Stimulated activated CD4-positive, alpha-beta T cell treated with anti-CD3 and anti-CD28 coated beads, Interleukin-12 subunit alpha, Interleukin-12 subunit beta, amount 100 ng/mL, for 4 hours (primary cell): Measurements from ENCODE around the gene CEP112.
"Not testable (repeated sequence)": the region's sequence is repeated elsewhere in the genome, so short reads cannot be mapped to it uniquely, and the experiment has no call there.

Experiments used
- DNase-seq: peaks from one replicate; pipeline ENCODE4 v3.0.0-alpha.2; 2020

The CEP112 gene

DNA sequence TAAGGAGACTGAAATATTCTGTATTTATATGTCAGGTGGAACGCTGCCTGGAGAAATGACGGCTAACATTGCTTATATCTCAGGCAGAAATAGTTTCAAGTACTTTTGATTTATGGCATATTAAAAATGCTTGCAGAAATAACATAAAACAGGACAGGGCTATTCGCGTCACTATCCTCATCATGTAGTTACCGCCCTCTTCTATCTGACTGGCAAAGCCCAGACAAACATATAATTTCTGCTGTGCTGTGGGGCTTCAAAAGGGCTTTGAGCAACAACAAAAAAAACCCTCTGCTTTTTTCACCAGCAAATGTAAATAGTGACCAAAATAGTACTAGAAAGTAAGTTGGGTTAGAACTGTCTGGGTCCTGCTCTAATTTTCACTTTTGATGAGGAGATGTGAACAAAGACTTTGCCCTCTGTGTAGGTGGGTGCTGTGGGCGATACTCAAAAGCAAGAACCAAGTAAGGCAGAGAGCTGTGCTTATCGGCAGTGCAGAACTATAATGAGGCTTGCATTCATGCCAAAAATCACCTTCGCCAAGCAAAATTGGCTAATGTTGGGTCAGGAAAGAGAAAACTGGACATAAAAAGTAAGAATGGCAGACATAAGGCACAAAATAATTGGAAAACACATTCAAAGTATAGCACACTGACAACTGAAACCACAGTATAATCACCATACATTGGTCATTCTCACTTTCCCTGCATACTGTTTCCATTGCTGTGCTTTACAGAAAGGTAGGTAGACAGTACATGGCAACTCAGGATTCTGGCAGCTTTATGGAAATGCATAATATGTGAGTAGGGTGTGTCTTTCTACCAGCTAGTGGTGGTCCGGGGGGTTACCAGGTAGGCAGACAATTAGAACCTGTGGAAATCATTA, 479.3 kb downstream of the CEP112 start:
- DNase-seq = no peak

- no peak for DNase-seq
Observed at GRCh38 chr17:65711671-65712276, 480.2 kb downstream of the CEP112 start.

DNA sequence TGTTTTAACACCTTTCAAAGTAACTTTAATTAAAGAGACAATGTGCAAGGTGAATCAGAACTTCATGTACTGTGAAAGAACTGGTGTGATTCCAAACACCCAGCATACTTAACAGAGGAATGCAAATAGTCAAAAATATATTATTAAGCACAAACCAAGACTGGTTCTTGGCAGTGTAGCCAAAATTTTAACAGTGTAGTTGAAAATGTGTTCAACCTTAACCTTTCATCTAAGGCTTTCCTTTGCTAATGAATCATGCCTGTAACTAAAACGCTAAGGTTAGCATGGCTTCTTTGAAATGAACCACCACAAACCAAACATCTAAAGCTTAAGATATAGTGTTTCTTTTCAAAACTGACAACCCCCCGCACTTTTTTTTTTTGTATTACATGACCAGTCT, 484.2 kb downstream of the CEP112 start:
- DNase-seq = no peak

DNA sequence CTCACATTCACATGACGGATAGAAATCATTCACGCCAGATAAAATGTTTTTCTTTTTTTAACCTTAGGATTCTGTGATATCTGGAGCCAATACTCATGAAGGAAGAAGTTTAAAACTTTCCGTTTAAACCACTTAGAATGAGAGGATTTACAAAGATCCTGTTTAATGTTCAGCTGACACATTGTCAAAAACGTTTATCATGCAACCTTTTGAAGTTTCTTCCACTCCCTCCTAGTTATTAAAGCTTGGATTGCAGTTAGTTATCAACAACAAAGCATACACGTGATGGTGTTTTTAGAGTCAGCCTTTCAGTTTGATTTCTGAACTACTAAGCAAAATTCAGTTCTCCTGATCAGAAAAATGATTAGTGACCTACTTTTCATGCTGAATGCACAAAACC, 487.2 kb downstream of the CEP112 start:
- DNase-seq = no peak

GRCh38 chr17:65703891-65704290, 488.0 kb downstream of the CEP112 start:
- DNase-seq = no peak

DNA sequence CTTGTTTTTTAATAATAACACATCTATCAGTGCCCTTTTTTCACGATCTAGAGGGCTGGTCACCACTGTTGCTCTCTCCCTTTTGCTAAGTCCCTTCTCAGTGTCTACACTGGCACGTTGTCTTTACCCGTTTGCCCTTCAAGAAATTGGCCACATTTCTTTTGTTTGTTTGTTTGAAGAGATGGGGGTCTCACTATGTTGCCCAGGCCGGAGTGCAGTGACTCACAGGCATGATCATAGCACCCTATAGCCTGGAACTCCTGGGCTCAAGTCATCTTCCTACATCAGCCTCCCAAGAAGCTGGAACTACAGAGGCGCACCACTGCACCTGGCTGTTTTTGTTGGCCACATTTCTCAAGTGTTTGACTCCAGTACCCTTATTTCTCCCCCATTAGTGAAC, 492.5 kb downstream of the CEP112 start:
- DNase-seq = no peak

GRCh38 chr17:65698381-65699061, 493.4 kb downstream of the CEP112 start:
- no peak for DNase-seq

- DNase-seq = no peak
Observed at GRCh38 chr17:65697661-65698060, 494.3 kb downstream of the CEP112 start.

GRCh38 chr17:65696739-65697394, 495.1 kb downstream of the CEP112 start:
- DNase-seq = no peak

DNA sequence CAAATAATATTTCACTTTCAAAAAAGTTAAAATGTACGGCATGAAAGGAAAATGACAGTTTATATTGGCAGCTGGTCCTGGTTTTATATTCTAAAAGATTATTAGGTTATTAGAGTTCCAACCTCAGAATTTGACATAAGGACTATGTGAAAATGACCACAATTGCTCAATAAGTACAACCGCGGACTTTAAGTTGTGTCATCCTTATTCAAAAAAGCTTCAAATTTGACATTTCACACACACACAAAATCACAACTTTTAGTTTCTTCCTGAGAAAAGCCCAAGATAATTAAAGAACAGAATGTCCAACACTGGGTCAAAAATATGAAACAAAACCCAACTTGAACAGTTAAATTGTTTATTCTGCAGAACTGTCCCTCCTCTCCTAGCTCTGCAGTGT, 497.3 kb downstream of the CEP112 start:
- DNase-seq = no peak

- no peak for DNase-seq
Observed at GRCh38 chr17:65690626-65691310, 501.2 kb downstream of the CEP112 start.

GRCh38 chr17:65688307-65688706, 503.6 kb downstream of the CEP112 start:
- no peak for DNase-seq

DNA sequence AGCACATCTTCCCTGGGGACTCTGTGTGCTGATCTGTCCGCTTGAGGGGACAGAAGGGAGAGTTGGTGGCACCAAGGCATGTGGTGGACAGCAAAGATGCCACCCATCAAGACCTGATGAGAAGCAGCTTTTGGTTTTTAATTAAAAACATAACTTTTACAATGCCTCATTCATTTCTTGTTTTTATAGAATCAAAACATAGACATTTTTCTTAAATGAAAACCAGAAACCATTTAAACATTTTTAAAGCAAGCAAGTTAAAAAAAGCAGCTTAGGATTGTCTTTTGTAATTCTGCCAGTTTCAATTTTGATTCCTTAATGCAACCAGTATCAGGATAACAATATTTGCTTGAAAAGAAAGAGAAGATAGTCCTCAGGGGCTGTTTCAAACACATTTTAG, 506.8 kb downstream of the CEP112 start:
- DNase-seq = no peak

GRCh38 chr17:65684631-65685030, 507.3 kb downstream of the CEP112 start:
- DNase-seq = no peak

DNA sequence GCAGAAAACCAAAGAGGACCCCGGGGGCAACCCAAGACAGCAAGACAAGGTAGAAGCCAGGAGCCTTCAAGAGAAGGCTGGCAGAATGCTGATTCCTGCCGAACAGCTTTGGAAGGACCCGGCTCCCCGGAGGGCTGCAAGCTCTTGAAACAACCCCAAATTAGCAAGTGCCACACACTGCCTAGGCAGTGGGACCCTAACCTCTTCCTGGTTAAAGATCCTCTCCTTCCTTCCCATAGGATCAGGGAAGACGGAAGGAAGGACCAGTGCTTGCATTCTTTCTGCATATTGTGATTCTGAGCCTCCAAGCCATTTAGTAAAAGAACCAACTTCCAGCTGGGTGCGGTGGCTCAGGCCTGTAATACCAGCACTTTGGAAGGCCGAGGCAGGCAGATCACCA, 508.5 kb downstream of the CEP112 start:
- no peak for DNase-seq

- DNase-seq = not testable (repeated sequence)
Observed at GRCh38 chr17:65681763-65682162, 510.2 kb downstream of the CEP112 start.

DNA sequence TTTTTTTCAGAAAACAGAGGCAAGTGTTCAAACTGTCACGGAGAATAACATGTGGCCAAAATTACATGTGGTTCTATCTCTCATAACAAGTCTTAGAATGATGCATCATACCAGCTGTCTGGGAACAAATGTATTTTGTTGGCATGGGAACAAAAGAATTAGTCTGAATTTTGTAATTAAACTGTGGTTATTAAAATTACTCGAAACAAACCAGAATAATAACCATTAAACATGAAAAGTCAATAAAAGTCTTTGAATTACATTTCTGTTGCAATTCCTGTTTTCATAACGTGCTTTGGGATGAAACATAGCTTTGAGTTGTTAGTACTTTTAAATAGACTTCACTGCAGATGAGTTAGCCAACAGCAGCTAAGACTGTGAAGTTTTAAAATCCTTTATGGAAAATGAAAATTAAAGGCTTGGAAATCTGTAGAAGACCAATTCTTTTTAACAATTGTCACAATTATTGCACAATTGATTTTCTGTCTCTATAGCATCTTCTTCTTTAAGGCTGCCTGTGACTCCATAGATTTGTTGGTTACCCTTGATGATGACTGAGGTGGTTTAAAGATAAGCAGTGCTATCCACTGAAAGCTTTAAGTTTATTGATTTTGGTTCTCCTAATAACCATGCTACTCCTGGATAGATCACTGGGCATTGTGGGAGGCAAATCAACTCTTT, 512.6 kb downstream of the CEP112 start:
- DNase-seq = no peak

- DNase-seq = no peak
Observed at GRCh38 chr17:65678546-65678945, 513.4 kb downstream of the CEP112 start.

GRCh38 chr17:65677932-65678331, 514.0 kb downstream of the CEP112 start:
- DNase-seq = no peak

GRCh38 chr17:65674246-65675045, 517.5 kb downstream of the CEP112 start:
- DNase-seq = no peak

DNA sequence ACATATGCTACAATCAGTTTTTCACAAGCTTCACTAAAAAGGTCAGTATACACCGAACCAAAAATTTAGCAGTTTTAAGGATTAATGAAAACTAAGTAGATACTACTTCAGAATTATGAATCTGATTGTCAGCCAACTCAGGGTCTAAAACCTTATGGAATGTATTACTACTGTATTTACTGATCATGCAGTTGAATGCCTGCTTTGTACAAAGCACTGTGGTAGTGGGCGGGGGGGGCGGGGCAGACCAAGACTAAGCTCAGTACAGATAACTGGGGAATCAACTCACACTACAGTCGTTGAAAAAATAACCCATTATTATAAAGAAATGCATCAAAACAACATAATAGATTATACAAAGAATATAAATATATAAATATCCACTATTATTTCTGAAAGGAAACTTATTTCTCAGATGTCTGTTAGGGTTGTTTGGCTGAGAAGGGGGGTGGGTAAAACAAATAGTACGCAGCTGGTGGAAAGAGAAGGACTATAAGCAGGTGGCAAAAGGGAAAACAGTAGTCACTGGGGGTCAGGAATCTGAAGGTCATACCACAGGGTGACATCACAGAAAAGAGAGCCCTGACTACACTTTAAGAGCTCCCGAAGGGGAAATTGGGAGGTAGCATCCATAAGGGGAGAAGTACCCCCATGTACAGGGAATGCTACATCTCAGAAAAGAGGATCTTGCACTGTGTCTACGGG, 521.1 kb downstream of the CEP112 start:
- DNase-seq = no peak
